CD4-positive, alpha-beta T cell treated with Interleukin-6 for 4 hours (primary cell): ENCODE results near the gene NDUFV3.
A peak's percentile ranks its signal among the peaks of the same experiment; 100 is the strongest.
"Not testable (repeated sequence)": the region's sequence is repeated elsewhere in the genome, so short reads cannot be mapped to it uniquely, and the experiment has no call there.

Experiments
- DNase-seq: peaks from one replicate; pipeline ENCODE4 v3.0.0-alpha.2; 2020; ENCODE audit warnings: mixed read lengths

NDUFV3 gene

GRCh38 chr21:42892931-42893755, at the start of gene NDUFV3:
NDUFV3 (plus strand) TSS chr21:42893309; CDS start chr21:42893334, 25 bp downstream.
- DNase-seq, result peak; percentile 100

- no peak for DNase-seq
Observed at GRCh38 chr21:42844411-42845113, 48.5 kb upstream of the NDUFV3 start.

- DNase-seq, result no peak
Observed at GRCh38 chr21:42845296-42845965, 47.7 kb upstream of the NDUFV3 start.

GRCh38 chr21:42846221-42846620, 46.9 kb upstream of the NDUFV3 start:
- DNase-seq, result no peak

GRCh38 chr21:42847051-42847707, 45.9 kb upstream of the NDUFV3 start:
- no peak for DNase-seq

GRCh38 chr21:42847726-42848125, 45.4 kb upstream of the NDUFV3 start:
- no peak for DNase-seq

GRCh38 chr21:42848144-42848931, 44.8 kb upstream of the NDUFV3 start:
- not testable (repeated sequence) for DNase-seq

- DNase-seq, result no peak
Observed at GRCh38 chr21:42848932-42849758, 44.0 kb upstream of the NDUFV3 start.

GRCh38 chr21:42849759-42850412, 43.2 kb upstream of the NDUFV3 start:
- DNase-seq, result no peak

GRCh38 chr21:42850463-42850862, 42.6 kb upstream of the NDUFV3 start:
- DNase-seq, result no peak

GRCh38 chr21:42850866-42851391, 42.2 kb upstream of the NDUFV3 start:
- DNase-seq, result peak; percentile 39

GRCh38 chr21:42851812-42852665, 41.1 kb upstream of the NDUFV3 start:
- no peak for DNase-seq

- no peak for DNase-seq
Observed at GRCh38 chr21:42852925-42853570, 40.1 kb upstream of the NDUFV3 start.

- DNase-seq, result no peak
Observed at GRCh38 chr21:42853621-42854020, 39.5 kb upstream of the NDUFV3 start.

- no peak for DNase-seq
Observed at GRCh38 chr21:42854246-42855010, 38.7 kb upstream of the NDUFV3 start.

- DNase-seq, result no peak
Observed at GRCh38 chr21:42855171-42855936, 37.8 kb upstream of the NDUFV3 start.

GRCh38 chr21:42855937-42856335, 37.2 kb upstream of the NDUFV3 start:
- DNase-seq, result no peak
